DND-41 (cell line): ENCODE results near the gene PPARD.

ENCODE experiments used
- EZH2 ChIP-seq: IDR thresholded peaks from 3 replicates; pipeline ENCODE4 v1.6.1; 2012; ENCODE audit warnings: borderline replicate concordance, low read depth, mild to moderate bottlenecking, moderate library complexity, low read length, inconsistent platforms; ENCODE audit not compliant: severe bottlenecking
- TF ChIP-seq, protein P1 (sequence below): IDR thresholded peaks from 2 replicates; pipeline ENCODE4 v1.5.1; 2012; ENCODE audit warnings: borderline replicate concordance, low read length, moderate library complexity, mild to moderate bottlenecking; ENCODE audit not compliant: poor library complexity, severe bottlenecking; ENCODE audit errors: extremely low read depth

DNA sequence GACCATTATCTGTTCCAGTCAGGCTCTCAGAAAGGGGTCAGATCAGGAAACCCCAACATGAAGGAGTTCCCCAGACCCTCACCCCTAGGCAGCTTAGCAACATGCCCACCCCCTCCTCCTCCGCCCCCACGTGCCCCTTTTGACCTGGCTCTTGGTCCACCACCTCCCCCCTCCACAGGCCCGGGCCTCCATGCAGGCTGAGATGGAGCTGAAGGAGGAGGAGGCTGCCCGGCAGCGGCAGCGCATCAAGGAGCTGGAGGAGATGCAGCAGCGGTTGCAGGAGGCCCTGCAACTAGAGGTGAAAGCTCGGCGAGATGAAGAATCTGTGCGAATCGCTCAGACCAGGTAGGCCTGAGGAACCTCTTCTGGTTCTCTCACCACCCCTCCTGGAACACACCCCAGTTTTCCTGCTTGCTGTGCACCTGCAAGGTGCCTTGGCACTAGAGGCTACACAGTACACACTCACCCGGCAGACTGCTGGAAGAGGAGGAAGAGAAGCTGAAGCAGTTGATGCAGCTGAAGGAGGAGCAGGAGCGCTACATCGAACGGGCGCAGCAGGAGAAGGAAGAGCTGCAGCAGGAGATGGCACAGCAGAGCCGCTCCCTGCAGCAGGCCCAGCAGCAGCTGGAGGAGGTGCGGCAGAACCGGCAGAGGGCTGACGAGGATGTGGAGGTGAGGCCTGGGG is 22.9 kb upstream of the PPARD start:
- TF ChIP-seq, protein P1, sequence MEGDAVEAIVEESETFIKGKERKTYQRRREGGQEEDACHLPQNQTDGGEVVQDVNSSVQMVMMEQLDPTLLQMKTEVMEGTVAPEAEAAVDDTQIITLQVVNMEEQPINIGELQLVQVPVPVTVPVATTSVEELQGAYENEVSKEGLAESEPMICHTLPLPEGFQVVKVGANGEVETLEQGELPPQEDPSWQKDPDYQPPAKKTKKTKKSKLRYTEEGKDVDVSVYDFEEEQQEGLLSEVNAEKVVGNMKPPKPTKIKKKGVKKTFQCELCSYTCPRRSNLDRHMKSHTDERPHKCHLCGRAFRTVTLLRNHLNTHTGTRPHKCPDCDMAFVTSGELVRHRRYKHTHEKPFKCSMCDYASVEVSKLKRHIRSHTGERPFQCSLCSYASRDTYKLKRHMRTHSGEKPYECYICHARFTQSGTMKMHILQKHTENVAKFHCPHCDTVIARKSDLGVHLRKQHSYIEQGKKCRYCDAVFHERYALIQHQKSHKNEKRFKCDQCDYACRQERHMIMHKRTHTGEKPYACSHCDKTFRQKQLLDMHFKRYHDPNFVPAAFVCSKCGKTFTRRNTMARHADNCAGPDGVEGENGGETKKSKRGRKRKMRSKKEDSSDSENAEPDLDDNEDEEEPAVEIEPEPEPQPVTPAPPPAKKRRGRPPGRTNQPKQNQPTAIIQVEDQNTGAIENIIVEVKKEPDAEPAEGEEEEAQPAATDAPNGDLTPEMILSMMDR = no peak
- no peak for TF ChIP-seq EZH2
